HG03457 (cell line): ENCODE measurements around the gene TSSK6.

Source experiments
- ATAC-seq: cut with Tn5 transposase; IDR thresholded peaks from one replicate; pipeline ENCODE4 v1.9.1; 2021; ENCODE audit warnings: moderate number of reproducible peaks; ENCODE audit not compliant: unreplicated experiment

TSSK6 gene

GRCh38 chr19:19531951-19532805, 16.8 kb upstream of the TSSK6 start:
- no peak for ATAC-seq

- ATAC-seq = no peak
Measured at GRCh38 chr19:19530889-19531288, 15.5 kb upstream of the TSSK6 start.

GRCh38 chr19:19530423-19530804, 15.1 kb upstream of the TSSK6 start:
- ATAC-seq = no peak

GRCh38 chr19:19529783-19530422, 14.6 kb upstream of the TSSK6 start:
- ATAC-seq = no peak

GRCh38 chr19:19528721-19529490, 13.6 kb upstream of the TSSK6 start, which contains the start of gene YJEFN3:
Gene YJEFN3 (plus strand): TSS chr19:19528911. CDS start chr19:19528933, 22 bp downstream.
- no peak for ATAC-seq

GRCh38 chr19:19527674-19528625, 12.6 kb upstream of the TSSK6 start:
- no peak for ATAC-seq

- ATAC-seq = no peak
Measured at GRCh38 chr19:19527371-19527656, 12.0 kb upstream of the TSSK6 start.

- no peak for ATAC-seq
Measured at GRCh38 chr19:19526581-19527370, 11.4 kb upstream of the TSSK6 start.

- ATAC-seq = no peak
Measured at GRCh38 chr19:19525611-19526380, 10.4 kb upstream of the TSSK6 start.

- ATAC-seq = no peak
Measured at GRCh38 chr19:19524053-19524452, 8.7 kb upstream of the TSSK6 start.

GRCh38 chr19:19523177-19523576, 7.8 kb upstream of the TSSK6 start:
- no peak for ATAC-seq

GRCh38 chr19:19520989-19521388, 5.6 kb upstream of the TSSK6 start:
- no peak for ATAC-seq

GRCh38 chr19:19517235-19517619, 1.9 kb upstream of the TSSK6 start:
- ATAC-seq = no peak

- ATAC-seq = peak; percentile 73
Measured at GRCh38 chr19:19515642-19516519, 533 bp upstream of the TSSK6 start, which contains the start of gene NDUFA13. Gene NDUFA13 (plus strand): TSS chr19:19516225. CDS start chr19:19516239, 14 bp downstream.

GRCh38 chr19:19514215-19514657, 1.1 kb downstream of the TSSK6 start:
- ATAC-seq = no peak

- ATAC-seq = no peak
Measured at GRCh38 chr19:19513682-19514081, 1.7 kb downstream of the TSSK6 start.

- no peak for ATAC-seq
Measured at GRCh38 chr19:19510432-19510831, 4.9 kb downstream of the TSSK6 start.

GRCh38 chr19:19508217-19508616, 7.1 kb downstream of the TSSK6 start:
- no peak for ATAC-seq
